ENCODE measurements around the gene ENTPD2.

DNA sequence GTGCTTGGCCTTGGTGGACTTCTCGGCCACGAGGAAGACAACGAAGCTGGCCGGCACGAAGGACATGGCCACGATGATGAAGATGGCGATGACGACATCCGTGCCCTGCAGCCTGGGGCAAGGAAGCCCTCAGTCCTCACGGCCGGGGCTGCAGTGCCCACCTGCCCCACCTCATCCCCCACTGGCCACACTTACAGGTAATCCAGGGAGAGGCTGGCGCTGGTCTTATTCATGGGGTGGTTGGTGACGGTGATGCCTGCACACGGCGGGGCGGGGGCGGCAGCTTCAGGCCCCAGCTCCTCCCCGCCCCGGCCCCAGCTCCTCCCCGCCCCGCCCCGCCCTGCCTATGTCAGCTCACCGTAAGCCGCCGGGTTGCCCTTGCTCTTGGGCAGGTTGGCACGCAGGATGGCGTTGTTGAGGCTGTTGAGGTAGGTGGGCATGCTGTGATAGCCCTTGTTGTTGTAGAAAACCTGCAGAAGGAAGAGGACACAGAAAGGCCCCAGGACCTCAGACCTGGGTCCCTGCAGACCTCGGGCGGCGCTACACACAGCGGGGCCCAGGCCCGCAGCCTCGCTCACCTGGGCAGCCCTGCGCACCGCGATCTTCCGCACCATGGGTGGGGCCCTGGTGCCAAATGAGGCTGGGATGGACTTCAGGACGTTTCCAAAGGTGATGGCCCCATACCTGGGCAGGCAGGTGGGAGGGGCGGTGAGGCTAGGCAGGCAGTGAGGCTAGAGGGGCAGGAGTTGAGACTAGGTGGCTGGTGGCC, 41.8 kb downstream of the ENTPD2 start:
- TF ChIP-seq IRF2 (CRISPR knock-in tag; IDR thresholded peaks at IDR 0.05; ENCODE audit: borderline replicate concordance, low read depth) (no peak), GRHL2 (CRISPR knock-in tag; IDR thresholded peaks at IDR 0.05; ENCODE audit: insufficient replicate concordance, severe bottlenecking) (no peak), ESRRA (CRISPR knock-in tag; IDR thresholded peaks at IDR 0.05; ENCODE audit: borderline replicate concordance) (no peak)
- TF ChIP-seq, protein P1, sequence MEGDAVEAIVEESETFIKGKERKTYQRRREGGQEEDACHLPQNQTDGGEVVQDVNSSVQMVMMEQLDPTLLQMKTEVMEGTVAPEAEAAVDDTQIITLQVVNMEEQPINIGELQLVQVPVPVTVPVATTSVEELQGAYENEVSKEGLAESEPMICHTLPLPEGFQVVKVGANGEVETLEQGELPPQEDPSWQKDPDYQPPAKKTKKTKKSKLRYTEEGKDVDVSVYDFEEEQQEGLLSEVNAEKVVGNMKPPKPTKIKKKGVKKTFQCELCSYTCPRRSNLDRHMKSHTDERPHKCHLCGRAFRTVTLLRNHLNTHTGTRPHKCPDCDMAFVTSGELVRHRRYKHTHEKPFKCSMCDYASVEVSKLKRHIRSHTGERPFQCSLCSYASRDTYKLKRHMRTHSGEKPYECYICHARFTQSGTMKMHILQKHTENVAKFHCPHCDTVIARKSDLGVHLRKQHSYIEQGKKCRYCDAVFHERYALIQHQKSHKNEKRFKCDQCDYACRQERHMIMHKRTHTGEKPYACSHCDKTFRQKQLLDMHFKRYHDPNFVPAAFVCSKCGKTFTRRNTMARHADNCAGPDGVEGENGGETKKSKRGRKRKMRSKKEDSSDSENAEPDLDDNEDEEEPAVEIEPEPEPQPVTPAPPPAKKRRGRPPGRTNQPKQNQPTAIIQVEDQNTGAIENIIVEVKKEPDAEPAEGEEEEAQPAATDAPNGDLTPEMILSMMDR (IDR thresholded peaks at IDR 0.05), result no peak
- TF ChIP-seq, protein P2, sequence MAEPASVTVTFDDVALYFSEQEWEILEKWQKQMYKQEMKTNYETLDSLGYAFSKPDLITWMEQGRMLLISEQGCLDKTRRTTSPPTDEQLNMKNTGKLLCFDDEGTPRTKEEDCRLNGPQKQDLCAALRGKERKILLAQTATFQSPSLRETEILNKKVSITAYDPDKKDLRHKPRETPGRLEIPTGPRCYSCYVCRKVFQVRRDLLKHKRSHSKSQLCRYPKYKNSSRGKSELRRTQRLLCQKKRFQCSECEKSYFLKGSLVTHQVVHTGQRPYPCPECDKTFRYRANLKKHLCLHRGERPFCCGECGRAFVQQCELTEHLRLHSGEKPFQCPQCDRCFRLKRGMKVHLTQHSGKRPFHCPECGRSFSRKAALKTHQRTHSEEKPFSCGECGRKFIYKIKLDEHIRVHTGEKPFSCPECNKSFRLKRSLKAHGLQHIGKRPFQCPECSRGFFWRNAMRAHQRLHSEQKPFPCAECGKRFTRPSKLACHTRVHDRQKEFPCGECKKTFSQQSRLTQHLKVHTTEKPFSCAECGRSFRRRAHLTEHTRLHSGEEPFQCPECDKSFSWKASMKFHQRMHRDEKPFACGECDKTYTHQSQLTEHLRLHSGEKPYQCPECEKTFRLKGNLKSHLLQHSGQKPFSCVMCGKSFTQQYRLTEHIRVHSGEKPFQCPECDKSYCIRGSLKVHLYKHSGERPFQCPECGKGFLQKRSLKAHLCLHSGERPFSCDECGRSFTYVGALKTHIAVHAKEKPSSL (CRISPR knock-in tag; conservative IDR thresholded peaks at IDR 0.05), result no peak
